22Rv1 (cell line): Measurements from ENCODE around the gene CCDC57.

Experiments
- H3K27ac ChIP-seq: fragments of 450-650 bp; 2 replicates; pipeline ENCODE4 v1.5.1; 2017
- CTCF ChIP-seq: fragments of 450-650 bp; IDR thresholded peaks from 2 replicates; pipeline ENCODE4 v1.5.1; 2017; ENCODE audit warnings: mild to moderate bottlenecking
- ZFX ChIP-seq: fragments of 450-650 bp; IDR thresholded peaks from 2 replicates; pipeline ENCODE4 v1.6.1; 2017; ENCODE audit warnings: antibody characterized with exemption, borderline replicate concordance

CCDC57 gene

GRCh38 chr17:82170412-82170961 is 42.2 kb downstream of the CCDC57 start:
- no peak overlapping the region for H3K27ac ChIP-seq
- TF ChIP-seq CTCF = no peak
- no peak for TF ChIP-seq ZFX

- no peak for TF ChIP-seq CTCF
- no peak for TF ChIP-seq ZFX
- no peak overlapping the region for H3K27ac ChIP-seq
Observed at GRCh38 chr17:82168568-82168967, 44.1 kb downstream of the CCDC57 start.

GRCh38 chr17:82167028-82167427 is 45.6 kb downstream of the CCDC57 start:
- H3K27ac ChIP-seq = no peak overlapping the region
- TF ChIP-seq CTCF = no peak
- no peak for TF ChIP-seq ZFX

- H3K27ac ChIP-seq = no peak overlapping the region
- TF ChIP-seq CTCF (no peak), ZFX (no peak)
Observed at GRCh38 chr17:82164853-82165252, 47.8 kb downstream of the CCDC57 start.

GRCh38 chr17:82161216-82161615 is 51.4 kb downstream of the CCDC57 start:
- no peak overlapping the region for H3K27ac ChIP-seq
- TF ChIP-seq CTCF (no peak), ZFX (no peak)

GRCh38 chr17:82160075-82160474 is 52.6 kb downstream of the CCDC57 start:
- no peak overlapping the region for H3K27ac ChIP-seq
- TF ChIP-seq CTCF (no peak), ZFX (no peak)

- H3K27ac ChIP-seq = no peak overlapping the region
- TF ChIP-seq ZFX (no peak), CTCF (no peak)
Observed at GRCh38 chr17:82158825-82159224, 53.8 kb downstream of the CCDC57 start.
